ENCODE results near the gene TRIM2.

DNA sequence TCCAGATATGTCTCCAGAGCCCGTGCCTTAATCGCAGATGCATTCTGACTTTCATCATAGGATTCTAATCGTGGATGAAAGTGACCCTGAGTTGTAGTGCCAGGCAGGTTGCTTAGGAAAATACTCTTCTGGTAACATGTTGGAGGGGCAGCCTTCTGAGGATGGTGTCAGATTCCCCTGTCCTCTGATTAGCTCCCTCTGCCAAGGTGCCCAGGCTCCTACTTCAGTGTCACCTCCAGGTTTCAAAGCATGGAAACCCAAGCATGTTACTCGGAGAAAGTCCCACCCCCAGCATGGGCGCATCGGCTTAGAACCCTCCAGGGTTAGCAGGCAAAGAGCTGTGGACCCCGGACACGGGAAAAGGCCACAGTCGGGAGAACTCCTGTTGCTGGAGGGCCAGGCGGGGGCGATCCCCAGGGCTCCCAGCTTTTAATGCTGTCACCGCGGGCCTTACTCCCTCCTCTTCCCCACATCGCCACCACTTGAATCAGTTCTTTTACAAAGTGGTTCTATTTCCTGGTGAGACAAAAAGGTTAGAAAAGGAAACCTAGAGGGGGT, 44.5 kb downstream of the TRIM2 start:
- TF ChIP-seq, protein P1, sequence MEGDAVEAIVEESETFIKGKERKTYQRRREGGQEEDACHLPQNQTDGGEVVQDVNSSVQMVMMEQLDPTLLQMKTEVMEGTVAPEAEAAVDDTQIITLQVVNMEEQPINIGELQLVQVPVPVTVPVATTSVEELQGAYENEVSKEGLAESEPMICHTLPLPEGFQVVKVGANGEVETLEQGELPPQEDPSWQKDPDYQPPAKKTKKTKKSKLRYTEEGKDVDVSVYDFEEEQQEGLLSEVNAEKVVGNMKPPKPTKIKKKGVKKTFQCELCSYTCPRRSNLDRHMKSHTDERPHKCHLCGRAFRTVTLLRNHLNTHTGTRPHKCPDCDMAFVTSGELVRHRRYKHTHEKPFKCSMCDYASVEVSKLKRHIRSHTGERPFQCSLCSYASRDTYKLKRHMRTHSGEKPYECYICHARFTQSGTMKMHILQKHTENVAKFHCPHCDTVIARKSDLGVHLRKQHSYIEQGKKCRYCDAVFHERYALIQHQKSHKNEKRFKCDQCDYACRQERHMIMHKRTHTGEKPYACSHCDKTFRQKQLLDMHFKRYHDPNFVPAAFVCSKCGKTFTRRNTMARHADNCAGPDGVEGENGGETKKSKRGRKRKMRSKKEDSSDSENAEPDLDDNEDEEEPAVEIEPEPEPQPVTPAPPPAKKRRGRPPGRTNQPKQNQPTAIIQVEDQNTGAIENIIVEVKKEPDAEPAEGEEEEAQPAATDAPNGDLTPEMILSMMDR (optimal IDR thresholded peaks at IDR 0.05 in 1 of 3, IDR thresholded peaks at IDR 0.05 in 1 of 3, conservative IDR thresholded peaks at IDR 0.05 in 1 of 3; ENCODE audit: extremely low read depth in 1 of 3, insufficient read depth in 2 of 3, low read length in 3 of 3) = no peak
- no peak for TF ChIP-seq EZH2 (IDR thresholded peaks at IDR 0.05; ENCODE audit: low read length)
